ENCODE results near the gene ADGRB2.

GRCh38 chr1:31755850-31756492 is 8.2 kb downstream of the ADGRB2 start:
- no peak for TF ChIP-seq CTCF (conservative IDR thresholded peaks at IDR 0.05)
- no peak for TF ChIP-seq EZH2 (IDR thresholded peaks at IDR 0.05; ENCODE audit: low read depth)
